CD1c-positive myeloid dendritic cell (primary cell): Measurements from ENCODE around the gene QSOX1.

Experiments used
- DNase-seq: peaks from one replicate; pipeline ENCODE4 v3.0.0-alpha.2; 2016; ENCODE audit errors: extremely low spot score

QSOX1 gene

DNA sequence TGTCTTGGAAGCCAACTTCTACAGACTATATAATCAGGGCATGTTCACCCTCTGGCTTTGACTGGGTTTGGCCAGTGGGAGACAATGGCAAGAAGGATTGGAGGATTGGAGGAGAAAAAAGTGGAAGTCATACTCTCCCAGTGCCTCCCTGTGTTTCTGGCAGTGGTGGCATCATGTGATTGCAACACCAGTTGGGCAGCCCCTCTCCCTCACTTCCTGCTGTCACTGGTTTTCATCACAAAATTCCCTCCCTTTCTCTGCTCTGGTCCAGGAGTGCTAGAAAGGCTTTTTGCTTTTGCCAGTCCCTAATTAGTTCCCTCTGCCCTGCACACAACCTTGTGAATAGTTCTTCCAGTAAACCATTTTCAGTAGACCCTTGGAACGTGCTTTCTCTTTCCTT lies 3.7 kb upstream of the QSOX1 start:
- peak; percentile 31 for DNase-seq

DNA sequence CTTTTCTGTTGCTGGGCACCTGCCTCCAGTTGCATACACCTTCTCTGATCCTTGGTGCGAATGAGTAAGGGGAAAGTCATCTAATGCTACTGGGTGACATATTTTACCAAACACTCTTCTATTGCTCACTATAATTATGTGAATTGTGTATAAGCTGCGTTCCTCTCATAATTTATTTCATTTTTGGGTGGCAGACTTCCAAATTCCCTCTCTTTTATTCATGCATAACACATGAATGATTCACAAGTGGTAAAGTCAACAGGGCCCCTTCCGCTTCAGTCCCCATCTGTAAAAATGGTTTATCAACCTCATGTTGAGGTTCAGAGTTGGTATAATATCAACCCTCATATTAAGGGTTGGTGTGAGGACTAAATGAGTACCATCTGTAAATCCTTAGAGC lies 3.2 kb upstream of the QSOX1 start:
- DNase-seq = no peak

DNA sequence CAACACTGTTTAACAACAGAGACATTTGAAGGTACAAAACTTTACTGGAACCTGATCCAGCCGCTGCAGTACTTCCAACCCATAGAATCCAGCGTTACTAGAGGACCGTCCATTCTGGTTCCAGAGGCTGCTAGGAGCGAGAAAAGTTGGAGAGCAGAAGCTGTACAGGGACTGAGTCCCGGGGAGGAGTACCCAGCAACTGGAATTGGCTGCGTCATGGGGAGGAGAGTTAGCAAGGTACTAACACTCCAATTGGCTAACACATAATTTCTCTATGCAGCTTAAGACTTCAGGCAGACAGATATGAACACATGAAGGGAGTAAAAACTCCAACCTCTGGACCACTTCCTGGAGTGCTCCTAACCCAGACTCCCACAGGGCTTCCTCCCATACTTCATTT lies 2.1 kb upstream of the QSOX1 start:
- no peak for DNase-seq

DNA sequence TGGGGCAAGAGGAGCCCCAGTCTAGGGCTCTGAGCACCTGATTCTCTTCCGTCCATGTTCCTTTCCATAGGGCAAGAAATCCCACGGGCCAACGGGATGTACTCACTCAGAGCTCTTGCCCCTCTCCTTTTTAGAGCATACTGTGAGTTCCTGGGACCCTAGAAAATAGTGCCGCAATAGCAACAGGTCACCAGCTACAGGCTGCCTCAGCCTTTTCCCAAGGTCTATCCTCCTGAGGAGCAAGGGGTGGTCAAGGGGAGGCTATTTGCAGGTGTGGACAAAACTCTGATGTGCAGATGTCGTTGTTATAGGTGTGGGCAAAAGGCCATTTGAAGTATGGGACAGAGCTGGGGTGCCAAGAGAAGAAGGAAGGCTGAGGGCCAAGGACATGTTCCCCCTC lies 1.6 kb upstream of the QSOX1 start:
- DNase-seq = no peak

DNA sequence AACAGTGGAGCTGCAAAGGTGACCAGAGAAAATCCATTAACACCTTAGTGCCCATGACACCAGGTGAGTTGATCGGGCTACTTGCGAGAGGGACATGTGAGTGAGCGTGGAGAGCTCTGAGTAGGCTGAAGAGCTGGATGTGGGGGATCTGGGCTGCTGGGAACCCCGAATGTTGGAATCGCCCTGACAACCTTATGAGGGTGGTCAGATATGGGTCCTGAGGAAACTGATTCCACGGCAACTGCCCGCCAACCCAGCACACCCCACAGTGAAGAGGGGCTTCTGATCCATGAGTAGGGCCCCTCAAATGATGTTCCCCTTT lies 705 bp upstream of the QSOX1 start:
- no peak for DNase-seq

DNA sequence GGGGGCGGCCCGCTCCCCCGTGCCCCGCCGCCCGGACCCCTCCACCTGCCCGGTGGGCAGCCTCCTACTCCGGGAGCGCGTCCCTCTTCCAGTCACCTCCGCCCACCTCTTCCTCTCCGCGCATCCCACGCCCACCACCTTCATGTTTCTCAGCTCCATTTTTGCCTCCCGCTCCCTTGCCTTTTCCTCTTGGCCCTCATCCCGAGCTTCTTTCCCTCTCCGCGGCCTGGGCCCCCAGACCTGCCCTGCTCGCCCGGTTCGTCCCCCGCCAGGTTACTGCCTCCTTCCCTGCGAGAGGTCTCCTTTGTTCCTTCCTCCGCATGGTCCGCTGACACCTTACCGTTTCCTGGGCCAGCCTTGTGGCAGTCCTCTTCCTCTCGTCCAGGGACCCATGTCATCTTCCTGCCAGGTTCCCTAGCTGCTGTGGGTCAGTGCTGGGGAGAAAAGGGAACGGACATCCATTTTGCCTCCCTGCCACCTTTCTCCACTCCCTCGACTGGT lies 563 bp downstream of the QSOX1 start:
- peak; percentile 55 for DNase-seq

DNA sequence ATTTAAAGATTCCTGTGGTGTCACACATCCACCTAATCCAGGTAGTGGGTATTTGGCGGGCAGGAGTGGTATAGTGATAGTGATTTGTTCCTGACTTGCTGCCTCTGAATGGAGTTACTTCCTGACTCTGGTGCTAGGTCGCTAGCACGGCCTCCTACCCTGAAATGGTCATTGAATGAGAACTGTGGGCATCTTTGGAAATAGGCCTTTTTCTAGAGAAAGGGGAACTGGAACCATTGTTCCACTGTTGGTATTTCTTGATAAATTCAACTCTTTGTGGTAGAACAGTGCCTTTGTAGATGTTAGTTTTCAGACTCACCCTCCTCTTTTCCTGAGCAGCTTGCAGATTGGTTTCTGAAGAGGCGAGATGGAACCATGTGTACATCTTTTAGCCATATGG lies 1.5 kb downstream of the QSOX1 start:
- peak; percentile 92 for DNase-seq

DNA sequence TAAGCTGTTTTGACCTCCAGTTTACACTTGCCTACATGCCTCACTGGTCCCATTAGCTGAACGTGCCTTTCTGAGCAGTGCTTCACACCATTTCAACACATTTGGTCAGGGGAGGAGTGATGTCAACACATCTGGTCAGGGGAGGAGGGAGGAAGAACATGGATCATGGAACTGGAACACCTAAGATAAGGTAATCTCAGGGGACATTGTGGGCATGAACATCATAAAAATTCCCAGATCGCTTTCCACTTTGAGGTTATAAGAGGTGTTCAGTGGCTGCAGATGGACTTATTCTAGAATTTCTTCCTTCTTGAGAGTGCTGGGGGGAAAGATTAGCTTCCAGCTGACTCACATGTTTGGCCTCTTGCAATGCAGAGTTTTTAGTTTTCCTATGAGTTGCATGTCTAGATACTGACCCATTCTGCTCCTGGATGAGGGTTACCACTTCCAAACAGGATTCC lies 2.0 kb downstream of the QSOX1 start:
- no peak for DNase-seq

DNA sequence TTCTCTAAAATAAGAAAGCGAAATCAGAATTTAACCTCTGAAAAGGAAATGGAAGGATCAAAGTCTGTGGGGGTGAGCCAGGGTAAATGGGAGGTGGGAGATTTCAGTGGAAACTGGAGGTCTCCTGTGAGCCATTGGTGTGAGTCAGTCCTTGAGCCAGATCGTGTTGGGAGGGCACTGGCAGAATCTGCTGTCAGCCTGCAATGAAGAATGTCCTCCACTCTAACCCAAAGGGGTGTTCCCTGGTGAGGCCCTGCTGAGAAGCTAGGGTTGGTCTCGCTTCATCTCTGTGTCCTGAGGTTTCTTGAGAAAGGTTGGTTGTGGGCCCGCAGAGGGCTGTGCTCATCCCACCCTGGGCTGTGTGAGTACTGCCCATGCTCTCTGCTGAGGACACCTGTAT lies 2.4 kb downstream of the QSOX1 start:
- DNase-seq = no peak

DNA sequence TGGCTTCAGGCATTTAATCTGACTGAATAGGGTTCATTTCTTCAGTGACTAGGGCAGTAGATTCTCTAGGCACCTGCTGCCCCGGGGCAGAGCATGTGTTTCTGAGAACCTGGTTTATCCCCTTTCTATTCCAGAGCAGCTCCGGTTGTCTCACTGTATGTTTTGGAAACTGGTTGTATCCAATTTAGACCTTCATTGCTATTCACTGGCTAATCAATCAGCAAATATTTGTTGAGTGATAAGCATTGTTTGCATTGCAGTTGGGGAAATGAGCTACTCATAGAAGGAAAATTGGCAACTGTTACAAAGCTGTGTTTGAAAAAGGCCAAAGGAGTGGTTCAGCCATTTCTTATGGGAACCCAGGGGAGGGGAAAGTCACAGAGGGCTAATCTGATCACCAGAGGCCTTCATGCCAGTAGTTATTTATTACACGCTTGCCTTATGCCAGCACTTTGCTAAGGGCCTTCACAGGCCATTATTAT lies 2.9 kb downstream of the QSOX1 start:
- DNase-seq = no peak

DNA sequence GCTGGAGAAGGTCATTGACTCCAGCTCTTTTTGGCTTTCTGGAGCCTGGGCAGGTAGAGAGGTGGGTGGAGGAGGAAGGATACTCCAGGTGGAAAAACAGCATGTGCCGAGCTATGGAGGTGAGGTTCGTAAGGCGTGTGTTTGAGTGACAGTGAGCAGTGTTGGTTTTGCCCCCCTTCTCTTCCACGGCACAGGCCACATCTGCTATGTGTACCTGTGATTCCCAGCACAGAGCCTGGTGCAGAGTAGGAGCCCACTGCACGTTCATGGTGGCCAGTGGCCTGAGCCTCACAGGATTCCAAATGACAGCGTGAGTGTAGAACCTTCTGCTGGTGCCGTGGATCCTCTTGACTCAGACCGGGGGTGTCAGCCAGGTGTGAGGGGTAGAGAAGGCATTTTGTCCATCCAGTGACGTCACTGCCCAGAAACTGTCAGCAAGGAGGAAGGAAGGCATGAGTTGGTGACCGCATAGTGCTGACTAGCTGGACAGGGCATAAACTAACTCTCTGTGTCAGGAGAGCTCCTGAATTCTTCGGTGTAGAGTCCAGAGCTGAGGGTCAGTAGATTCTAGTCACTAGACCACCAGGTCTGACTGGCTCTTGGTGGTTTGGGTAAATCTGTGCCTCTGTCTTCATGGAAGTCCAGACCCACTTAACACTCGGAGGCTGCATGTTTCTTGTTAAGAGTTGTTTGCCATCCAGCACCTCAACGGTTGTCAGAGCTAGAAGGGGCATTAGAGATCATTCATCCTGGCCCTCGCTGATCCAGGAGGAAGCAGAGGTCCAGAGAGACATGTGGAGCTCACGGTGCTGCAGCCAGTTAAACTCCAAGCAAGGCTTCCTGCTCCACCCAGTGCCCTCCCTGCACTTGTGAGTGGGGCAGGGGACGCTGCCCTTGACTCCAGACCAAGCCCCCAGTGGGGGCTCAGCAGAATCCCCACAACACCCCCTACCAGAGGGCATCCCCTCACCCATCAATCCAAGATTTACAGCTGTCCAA lies 3.8 kb downstream of the QSOX1 start:
- DNase-seq = peak; percentile 39

DNA sequence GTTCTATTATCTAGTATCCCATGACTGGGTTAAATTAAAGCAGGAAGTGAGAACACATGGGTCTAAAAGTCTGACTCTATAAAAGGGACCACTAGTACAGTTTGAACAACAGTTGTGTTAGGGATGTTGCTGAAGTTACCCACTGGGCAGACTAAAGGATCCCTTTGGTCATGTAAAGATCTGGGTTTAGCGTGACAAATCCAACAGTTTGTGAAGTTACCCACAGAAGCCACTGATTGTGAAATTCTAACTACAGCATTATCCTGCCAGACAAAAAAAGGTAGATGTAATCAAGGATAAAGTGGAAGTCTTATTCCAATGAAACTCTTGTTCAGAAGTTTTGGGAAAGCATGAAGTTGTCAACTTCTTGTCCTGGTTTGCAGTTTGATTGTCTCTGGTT lies 5.7 kb downstream of the QSOX1 start:
- DNase-seq = peak; percentile 71

DNA sequence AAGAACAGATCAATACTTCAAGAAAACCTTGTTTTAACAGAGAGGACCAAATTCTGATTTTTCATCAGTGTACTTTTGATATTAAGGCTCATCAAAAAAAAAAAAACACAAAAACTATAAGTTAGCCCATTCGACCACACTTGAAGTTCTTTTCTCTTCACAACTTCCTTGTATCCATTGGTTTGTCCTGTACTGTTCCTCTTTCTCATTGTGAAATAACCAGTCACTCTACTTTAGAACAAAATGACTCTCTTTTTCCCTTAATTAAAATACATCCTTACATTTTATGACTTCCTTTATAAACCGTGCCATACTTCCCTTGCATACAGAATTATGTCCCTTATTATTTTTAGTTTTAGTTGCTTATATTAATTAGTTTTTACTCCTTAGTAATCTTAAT lies 8.4 kb downstream of the QSOX1 start:
- DNase-seq = peak; percentile 76

DNA sequence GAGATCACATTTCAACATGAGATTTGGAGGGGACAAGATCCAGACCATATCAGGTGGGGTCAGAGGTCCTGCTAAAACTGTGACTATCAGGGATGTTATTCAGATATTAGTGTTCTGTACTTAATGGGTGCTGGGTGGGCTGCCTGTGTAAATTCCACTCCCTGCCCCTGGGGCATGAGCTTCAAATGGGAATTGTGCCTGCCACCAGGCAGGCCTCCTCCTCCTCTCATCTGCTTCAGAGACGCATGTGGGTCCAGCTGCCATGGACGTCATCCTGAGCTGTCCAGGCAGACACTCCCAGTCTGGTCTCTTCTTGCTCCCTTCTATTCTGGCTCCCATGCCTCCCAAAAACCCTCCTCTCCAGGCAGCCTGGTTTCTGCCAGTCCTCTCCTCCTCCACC lies 10.4 kb downstream of the QSOX1 start:
- DNase-seq = no peak

DNA sequence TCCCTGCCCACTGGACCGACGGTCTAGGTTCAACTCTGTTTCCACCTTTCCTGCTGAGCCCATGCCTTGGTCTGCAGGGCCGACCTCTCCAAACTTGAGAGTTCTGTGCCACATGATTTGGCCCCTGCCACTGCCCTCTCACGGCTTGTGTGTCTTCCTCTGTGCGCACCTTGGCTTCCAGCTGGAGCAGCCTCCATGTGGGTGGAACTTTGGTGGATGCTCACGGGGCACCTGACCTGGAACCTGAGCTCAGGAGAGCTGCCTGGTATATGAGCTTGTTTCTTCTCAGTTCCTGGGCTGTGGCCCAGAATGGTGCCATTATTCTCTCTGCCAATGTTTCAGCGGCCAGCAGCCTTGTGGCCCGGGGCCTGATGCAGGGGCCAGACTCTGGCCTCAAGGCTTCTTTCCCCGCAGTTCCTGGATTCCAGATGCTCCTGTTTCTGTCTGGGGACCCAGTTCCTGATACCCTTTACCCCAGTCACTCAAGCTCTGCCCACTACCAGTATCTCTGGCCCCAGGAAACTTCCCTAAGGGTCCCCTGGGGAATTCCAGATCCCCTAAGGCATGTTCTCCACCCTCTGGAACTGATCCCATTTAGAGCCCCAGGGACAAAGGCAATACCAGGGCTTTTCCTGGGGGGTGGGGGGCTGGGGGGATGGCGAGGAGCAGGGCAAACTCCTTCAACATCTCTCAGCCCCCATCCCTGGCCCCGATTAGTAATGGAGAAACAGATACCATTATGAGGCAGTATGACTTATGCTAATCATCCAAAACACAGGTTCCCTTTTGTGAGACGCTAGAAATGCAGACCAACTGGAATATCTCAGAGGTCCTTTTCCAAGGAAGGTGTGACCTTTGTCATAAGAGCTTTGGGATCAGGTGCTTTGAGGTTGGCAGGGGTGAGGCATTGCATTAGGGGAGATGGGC lies 11.1 kb downstream of the QSOX1 start:
- no peak for DNase-seq

DNA sequence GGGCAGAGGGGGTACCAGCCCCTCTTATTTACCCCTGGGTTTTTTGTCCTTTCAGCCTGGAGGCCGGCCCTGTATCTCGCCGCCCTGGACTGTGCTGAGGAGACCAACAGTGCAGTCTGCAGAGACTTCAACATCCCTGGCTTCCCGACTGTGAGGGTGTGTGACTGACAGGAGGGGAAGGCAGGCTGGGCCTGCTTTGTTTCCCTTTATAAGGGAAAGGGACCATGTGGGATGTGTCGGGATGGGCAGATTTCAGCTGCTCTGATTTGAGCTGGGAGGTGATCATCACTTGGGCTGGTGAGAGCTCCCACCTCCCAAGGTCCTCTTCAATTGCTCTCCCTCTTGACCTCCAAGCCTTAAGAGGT lies 11.7 kb downstream of the QSOX1 start:
- DNase-seq = no peak

DNA sequence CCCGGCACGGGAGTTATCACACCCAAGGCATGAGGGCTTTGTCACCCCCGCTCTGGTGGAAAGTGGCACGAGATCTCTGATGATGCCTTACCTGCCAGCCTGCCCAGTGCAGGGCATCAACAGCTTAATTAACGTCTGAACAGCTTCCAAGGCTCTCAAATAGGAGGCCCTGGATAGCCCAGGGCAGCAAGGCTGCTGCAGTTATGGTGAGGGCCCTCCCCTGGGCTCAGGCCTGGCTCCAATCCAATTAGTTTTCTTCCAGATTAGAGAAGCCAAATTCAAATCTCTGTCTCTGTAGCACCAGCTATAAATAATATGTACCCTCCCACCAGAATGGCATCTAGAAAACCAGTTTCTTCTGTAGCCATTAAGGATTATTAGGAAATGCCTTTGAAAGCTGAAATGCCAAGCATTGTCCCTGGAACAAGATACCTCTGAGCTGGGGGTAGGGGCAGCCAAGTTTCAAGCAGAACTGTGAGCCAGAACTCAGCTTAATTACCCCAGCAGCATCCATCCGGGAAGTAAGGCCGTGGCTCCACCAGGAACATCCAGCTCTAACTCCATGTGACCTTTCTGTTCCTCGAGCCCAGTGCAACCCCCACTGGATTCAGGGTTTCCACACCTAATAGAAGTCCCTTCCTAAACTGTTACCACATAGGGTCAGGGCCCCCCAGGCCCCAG lies 12.5 kb downstream of the QSOX1 start:
- DNase-seq = no peak

DNA sequence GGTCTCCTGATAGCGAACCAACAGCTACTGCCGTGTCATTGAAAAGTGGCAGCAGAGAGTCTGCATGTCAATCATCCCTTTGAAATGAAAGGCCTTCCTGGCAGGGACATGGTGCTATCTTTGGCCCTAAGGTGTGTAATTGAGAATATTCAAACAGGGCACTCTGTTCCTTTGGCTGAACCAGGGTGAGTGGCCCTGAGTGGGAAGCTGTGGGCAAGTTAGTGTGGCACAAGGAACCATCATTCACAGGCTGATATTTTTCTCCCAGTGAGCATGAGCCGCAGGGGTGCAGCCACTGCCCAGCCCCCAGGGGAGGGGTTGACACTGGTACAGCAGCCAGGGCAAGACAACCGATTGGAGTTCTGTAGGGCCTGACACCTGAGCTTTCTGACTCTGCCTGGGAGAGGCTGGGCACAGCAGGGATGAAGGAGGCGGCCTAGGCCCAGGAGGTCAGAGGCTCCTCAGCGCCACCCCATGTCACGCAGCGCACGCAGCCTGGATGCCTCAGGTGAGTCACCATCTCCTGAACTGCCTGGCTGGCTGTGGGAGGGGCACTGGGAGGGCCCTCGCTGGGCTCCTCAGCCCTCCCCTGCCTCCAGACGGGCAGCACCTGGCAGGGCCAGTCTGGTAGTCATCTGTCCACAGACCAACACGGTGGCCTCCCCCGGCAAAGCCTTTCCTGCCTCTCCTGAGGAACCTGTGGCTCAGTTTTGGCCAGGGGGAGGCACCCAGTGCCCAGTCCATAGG lies 13.2 kb downstream of the QSOX1 start:
- no peak for DNase-seq

DNA sequence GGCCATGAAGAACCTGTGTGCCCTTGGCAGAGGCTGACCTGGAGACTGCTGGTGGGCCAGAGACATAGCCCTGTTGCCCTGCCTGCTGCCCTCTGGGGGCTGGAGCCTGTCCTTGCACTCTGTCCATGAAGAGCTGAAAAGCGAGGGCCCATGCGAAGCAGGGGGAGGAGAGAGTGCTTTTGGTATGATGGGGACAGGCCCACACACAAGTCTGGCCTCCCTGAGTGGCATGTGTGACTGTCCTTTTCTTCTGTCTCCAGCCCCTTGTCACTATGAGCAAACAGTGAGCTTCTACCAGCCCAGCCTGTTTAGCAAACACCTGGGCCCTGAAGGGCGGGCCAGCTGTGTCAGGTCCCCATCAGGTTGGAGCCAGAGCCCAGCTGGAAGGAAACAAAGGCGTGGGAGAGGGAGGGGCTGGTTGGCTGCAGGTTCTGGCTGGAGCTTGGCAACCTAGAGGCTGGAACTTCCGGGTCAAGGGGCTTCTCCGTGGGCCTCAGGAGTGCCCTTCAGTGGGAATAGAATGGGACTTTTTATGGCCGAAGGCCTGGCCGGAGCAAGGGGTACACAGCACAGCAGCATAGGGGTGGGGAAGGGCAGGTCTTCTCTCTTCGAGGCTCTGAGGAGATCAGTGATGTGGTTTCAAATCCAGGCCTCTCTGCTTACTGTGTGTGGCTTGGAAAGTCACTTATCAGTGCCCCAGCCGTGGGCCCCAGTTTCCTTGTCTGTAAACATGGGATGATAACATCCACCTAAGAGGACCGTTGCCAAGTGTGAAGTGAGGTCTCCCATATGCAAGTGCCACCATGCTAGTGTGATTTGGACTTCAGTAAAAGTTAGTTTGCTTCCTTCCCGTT lies 14.3 kb downstream of the QSOX1 start:
- DNase-seq = peak; percentile 40

DNA sequence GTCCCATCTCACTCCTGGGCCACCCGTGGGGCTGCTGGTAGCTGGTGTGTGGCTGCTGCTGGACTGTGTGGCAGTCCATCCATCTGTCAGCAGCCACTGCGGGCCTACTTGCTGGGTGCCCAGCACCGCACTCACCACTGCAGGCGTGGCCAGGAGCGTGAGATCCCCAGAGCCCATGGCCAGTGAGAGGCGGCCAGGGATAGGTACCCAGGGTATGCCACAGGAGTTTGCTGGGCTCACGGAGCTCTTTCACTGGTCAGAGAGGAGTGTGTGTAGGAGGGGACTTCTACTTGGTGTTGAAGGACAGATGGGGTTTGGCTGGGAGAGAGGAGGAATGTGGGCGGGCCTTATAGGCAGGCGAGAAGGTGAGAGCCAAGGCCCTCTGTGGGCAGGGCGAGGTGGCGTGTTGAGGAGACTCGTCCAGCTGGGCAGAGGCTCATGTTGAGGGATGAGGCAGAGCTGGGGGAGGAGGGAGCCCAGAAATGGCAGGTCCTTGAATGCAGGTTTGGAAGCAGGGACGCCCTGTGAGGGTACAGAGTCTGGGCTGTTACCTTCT lies 15.0 kb downstream of the QSOX1 start:
- DNase-seq = no peak
